Hematopoietic multipotent progenitor cell treated with erythropoietin and hydrocortisone succinate and interleukin-3 and kit ligand, for 15 days (in vitro differentiated cells): ENCODE results near the gene KCNQ2.
"Not testable (repeated sequence)": the region's sequence is repeated elsewhere in the genome, so short reads cannot be mapped to it uniquely, and the experiment has no call there.

Experiments used
- DNase-seq: peaks from one replicate; pipeline ENCODE4 v3.0.0-alpha.2; 2015; ENCODE audit warnings: low spot score

The KCNQ2 gene

DNA sequence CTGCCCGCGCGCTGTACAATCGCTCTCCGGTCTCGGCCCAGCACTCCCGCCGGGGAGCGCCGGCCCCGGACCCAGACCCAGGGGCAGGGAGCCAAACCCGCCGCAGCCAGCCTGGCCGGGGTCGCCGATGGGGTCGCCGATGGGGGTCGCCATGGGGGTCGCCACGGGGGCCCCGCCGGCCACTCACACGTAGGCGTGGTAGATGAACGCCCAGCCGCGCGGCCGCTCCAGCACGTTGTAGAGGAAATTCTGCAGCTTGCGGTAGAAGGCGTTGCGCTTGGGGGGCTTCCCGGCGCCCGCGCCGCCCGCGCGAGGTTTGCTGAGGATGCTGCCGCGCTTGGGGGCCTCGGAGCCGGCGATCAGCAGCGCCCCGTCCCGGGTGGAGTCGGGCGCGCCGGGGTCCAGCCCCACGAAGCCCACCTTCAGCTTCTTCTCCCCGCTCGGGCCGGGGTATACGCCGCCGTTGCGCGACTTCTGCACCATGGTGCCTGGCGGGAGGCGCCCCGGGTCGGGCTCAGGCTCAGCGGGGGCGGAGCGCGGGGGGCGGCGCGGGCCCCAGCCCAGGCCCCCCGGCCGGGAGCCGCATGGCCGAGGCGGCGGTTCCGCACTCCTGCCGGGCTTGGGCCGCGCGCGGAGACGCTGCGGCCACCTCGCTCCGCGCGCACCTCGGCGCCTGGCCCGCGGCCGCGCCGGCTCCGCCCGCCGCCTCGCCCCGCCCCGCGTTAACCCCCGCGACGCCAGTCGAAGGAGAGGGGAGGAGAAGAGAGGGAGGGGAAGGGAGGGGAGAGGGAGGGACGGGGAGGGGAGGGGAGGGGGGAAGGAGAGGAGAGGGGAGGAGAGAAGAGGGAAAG, at the start of gene KCNQ2:
Gene KCNQ2, minus strand, starts transcription at position 675 of the 851 bp plus-strand sequence. Its CDS starts 192 bp downstream, at position 483.
- no peak for DNase-seq

GRCh38 chr20:63521602-63522001, 49.1 kb upstream of the KCNQ2 start:
- no peak for DNase-seq

GRCh38 chr20:63520934-63521601, 48.6 kb upstream of the KCNQ2 start:
- peak; percentile 62 for DNase-seq

DNA sequence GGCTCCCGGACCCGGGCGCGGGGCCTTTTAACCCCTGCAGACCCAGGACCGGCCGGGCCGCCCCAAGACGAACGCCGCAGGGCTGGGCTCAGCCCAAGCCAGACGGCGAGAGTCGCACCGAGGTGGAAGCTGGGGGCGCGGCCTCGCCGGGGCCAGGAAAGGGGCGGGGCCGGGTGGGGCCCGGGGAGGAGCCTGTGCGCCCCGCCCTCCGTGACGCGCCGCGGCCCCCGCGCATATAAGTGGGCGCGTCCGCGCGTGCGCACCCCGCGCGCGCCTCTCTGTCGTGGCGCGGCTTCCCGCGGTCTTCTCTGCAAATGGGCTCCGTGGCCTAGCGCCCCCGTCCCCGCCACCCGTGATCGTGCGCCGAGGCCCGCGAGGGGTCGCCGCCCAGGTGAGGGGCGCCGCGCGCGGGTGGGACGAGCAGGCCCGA, 48.1 kb upstream of the KCNQ2 start, which contains the start of gene PPDPF:
Gene PPDPF, plus strand, starts transcription at position 262 of the 430 bp plus-strand sequence. CDS start 544 bp downstream, outside the sequence.
- peak; percentile 86 for DNase-seq

- no peak for DNase-seq
These were observed 47.4 kb upstream of the KCNQ2 start for GRCh38 chr20:63519668-63520503.

DNA sequence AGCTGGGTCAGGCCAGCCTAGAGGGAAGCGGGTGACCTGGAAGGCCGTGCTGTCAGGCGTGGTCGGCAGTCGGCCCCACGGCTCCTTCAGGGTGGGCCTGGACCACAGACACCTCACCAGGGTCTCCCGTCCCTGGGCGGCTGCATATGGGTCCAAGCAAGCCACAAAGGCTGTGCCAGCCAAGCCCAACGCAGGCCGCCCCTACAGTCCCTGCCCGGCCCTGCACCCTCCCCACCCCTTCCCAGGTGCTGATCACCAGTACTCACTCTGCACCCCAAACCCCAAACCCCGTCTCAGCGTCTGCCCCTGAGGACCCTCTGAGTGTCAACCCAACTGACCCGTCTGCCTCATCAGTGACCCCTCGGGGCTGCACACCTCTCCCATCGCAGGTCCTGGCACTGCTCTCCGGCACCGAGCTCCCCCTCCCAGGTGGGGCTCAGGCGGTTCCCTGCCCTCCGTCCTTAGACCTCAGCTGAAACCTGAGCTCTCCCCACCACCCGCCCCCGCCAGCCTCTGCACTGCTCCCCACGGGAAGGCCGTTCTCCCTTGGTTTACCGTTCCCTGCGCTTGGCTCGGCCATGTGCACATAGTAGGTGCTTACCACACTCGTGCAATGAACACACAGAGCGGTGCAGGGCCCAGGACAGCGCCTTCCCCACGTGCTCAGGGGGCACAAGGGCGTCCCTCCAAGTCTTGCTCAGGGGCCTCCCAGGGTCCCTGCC, 46.7 kb upstream of the KCNQ2 start:
- DNase-seq = no peak

DNA sequence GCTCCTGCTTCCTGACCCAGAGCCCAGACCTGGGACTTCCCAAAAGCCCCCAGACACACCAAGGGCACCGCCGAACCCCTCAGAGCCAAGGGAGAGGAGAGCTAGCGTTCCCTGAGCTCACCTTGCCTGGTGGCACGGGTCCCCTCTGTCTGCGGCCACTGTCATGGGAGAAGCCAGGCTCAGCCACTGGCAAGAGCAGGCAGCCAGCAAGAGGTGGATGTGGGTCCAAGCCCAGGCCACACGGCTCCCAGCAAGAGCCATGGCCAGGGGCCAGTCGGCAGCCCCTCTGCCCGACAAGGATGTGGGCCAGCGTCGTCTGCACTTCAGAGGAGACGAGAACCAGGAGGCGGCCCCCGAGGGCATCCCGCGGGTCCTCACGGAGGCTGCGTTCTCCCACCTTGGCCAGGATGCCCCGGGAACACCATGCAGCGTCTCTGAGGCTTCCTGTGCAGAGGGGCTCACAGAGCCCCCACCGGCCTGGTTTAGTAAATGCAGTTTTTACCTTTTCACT, 46.0 kb upstream of the KCNQ2 start:
- no peak for DNase-seq

GRCh38 chr20:63517376-63518309, 45.2 kb upstream of the KCNQ2 start:
- DNase-seq = no peak

DNA sequence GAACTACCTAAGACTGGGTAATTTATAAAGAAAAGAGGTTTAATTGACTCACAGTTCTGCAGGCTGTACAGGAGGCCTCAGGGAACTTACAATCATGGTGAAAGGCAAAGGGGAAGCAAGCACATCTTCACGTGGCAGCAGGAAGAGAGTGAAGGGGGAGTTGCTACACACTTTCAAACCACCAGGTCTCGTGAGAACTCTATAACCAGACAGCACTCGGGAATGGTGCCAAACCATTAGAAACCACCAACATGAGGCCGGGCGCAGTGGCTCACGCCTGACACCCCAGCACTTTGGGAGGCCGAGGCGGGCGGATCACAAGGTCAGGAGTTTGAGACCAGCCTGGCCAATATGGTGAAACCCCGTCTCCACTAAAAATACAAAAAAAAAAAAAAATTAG, 42.1 kb upstream of the KCNQ2 start:
- not testable (repeated sequence) for DNase-seq

DNA sequence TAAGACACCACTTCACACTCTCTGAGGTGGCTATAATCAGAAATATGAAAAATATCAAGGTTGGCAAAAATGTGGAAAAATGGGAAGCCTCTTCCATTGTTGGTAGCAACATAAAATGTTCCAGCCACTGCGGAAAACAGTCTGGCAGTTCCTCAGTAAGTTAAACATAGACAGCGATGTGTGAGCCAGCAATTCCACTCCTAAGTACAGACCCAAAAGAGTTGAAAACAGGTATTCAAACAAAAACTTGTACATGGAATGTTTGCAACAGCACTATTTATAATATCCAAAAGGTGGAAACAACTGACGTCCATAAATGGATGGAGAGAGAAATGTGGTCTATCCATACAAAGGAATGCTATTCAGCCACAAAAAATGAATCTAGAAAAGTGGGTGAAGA, 40.8 kb upstream of the KCNQ2 start:
- DNase-seq = no peak

GRCh38 chr20:63509088-63509564, 36.7 kb upstream of the KCNQ2 start:
- DNase-seq = no peak

DNA sequence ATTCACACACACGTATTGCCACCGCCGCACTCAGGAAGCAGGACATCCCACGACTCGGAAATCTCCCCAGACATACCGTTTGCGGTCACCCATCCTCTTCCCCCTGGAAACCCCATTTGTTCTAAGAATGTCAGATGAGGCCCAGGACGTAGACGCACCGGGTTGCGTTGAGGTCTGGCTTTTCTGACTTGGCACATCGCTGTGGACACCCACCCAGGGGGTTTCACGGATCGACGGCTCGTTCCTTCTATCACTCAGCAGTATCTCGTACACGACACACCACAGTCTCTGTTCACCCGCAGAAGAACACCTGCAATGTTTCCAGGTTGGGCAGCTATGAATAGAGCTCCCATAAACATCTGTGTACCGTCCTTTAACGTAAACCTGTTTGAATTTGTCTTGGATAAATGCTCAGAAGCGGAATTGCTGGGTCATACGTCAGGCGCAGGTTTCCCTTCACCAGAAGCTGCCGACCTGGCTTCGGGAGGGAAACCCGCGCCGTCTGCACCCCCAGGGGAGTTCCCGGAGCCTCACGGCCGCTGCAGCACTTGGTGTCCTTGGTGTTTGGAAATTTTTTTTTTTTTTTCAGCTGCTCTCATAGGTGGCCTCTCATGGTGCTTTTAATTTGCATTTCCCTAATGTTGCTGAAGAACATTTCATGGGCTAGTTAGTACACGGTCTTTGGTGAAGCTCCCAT, 35.8 kb upstream of the KCNQ2 start:
- DNase-seq = no peak

DNA sequence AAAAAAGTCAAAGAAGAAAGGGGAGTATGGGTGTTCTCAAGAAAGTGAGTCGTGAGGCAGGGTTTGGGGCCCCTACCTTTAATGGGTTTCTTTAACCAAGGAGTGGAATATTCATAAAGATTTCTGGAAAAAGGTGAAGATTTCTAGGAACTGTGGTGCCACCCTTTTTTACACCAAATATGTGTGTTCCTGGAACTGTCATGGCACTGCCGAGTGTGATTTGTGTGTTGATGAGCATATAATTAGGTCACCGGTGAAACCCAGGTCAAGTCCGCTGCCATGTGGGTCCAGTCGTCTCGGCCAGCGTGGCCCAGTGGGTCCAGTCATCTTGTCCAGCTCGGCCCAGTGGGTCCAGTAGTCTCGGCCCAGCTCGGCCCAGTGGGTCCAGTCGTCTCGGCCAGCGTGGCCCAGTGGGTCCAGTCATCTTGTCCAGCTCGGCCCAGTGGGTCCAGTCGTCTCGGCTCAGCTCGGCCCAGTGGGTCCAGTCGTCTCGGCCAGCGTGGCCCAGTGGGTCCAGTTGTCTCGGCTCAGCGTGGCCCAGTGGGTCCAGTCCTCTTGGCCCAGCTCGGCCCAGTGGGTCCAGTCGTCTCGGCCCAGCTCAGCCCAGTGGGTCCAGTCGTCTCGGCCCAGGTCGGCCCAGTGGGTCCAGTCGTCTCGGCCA, 34.8 kb upstream of the KCNQ2 start:
- DNase-seq = no peak

DNA sequence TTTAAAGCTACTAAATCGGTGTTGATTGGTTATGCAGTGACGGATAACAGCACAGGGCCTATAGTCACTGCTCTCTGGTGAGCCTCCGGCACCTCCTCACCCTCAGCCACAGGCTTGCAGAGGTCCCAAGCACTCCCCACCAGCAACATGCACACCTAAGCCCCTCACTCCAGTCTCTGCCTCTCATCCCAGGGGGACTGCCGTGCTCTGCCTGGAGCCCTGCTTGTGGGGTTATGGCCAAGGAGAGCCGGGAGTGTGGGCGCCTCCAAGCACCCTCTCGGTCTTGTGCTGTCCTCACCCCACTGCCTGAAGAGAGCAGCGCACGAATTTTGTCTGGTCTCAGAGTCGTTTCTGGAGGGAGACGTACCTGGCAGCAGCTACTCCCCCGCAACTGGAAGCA, 33.3 kb upstream of the KCNQ2 start:
- DNase-seq = no peak

DNA sequence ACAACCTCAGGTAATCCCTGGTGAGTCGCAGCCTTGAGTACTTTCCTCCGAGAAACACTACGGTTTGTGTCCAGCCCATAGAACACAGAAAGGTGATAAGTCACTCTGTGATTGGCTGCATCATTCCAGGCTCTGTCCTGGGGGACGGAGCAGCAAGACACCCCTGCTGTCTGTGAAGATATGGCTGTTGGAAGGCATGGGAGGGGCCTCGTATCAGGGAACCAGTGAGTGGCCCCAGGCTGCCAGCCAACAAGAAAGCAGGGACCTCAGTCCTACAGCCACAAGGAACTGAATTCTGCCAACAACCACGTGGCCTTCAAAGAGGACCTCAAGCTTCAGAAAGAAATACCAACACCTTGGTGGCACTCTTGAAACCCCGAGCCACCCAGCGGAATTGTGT, 32.8 kb upstream of the KCNQ2 start:
- DNase-seq = no peak

DNA sequence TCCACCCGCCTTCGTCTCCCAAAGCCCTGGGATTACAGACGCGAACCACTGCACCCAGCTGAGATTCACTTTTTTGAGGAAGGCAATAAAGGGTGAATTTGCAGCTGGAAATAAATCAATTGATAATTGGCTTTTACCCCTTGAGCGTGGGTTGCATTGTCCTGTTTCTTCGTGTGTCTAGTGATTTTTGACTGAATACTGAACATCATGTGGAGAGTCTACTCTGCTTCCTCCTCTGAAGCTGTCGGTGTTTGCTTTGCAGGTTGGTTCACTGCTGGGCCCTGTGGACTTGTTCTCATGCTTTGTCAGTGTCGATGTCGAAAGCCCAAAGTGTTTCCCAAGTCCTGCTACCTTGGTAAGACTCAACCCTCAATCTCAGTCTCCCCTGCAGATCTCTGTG, 32.2 kb upstream of the KCNQ2 start:
- DNase-seq = no peak

- no peak for DNase-seq
These were observed 31.1 kb upstream of the KCNQ2 start for GRCh38 chr20:63503524-63503923.

- DNase-seq = no peak
These were observed 30.3 kb upstream of the KCNQ2 start for GRCh38 chr20:63502671-63503172.
